Measurements from ENCODE around the gene HTT-AS.
"Not testable (repeated sequence)": the region's sequence is repeated elsewhere in the genome, so short reads cannot be mapped to it uniquely, and the experiment has no call there.

Gene HTT-AS

DNA sequence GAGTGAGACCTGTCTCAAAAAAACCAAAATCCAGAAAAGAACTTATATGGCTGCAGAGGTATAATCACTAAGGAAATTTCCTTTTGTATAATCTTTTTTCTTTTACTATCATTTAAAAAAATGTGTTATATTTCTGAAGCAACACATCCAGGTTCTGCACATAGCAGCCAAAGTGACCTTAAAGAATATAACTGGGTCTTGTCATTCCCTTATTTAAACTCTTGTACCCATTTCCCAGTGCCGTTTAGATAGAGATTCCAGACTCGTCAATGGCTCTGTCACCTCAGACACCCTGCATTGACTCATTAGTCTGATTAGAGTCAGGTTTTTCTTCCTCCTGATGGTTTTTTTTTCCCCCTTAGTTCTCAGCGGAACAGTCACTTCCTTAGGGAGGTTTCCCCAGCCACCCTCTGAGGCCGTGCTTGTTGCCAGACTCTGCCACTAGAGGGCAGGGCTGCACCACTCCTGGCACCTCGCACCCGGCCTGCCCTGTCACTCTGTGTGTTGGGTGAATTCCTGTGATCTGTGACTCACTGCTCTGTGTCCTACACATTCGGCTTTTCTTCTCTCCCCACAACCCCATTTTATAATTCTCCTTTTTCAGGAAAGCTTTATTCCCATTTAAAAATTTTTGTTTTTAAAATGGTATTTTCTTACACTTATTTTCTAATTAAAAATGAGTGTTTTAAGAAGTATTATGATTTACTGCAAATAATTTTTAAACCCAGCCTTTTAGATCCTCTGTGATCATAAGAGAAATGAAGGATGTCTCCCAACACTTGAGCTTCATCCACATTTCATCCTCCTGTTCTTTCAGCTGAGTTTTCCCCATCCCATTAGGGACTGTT lies 32.2 kb upstream of the HTT-AS start:
- no peak overlapping the region for H3K4me3 ChIP-seq (ENCODE audit: low read length)
- peaks cover 76% of the 10 kb centered on the region for H4K20me1 ChIP-seq (ENCODE audit: insufficient read depth, low read length)
- peaks cover 61% of the 10 kb centered on the region for H3K36me3 ChIP-seq (replicated peaks; ENCODE audit: low read depth, low read length)
- H2AFZ ChIP-seq (ENCODE audit: low read depth, low read length) = no peak overlapping the region
- H3K4me2 ChIP-seq (ENCODE audit: low read length) = peak overlapping the region; percentile 28; the same call in 1 of the 2 replicates
- H3K27me3 ChIP-seq (ENCODE audit: low read depth, low read length) = no peaks in the 10 kb centered on the region
- H3K79me2 ChIP-seq (ENCODE audit: low read length) = peaks cover 46% of the 10 kb centered on the region
- H3K9me3 ChIP-seq (ENCODE audit: insufficient read depth, low read length) = no peaks in the 10 kb centered on the region
- peak overlapping the region; percentile 29 for H3K27ac ChIP-seq (ENCODE audit: low read length)
- peaks cover 14% of the 10 kb centered on the region for H3K4me1 ChIP-seq (ENCODE audit: low read length)
- H3K9ac ChIP-seq (ENCODE audit: low read length) = no peak overlapping the region
- no peak for TF ChIP-seq EZH2phosphoT487 (IDR thresholded peaks at IDR 0.05; ENCODE audit: low read depth)
- TF ChIP-seq CTCF (IDR thresholded peaks at IDR 0.05; ENCODE audit: low read depth, low read length) = peak; percentile 94

GRCh38 chr4:3098346-3098745 lies 24.0 kb upstream of the HTT-AS start:
- Histone ChIP-seq H3K4me1 (ENCODE audit: low read length) (no peaks in the 10 kb centered on the region), H4K20me1 (ENCODE audit: insufficient read depth, low read length) (peaks cover 56% of the 10 kb centered on the region), H3K79me2 (ENCODE audit: low read length) (peaks cover 54% of the 10 kb centered on the region), H2AFZ (ENCODE audit: low read depth, low read length) (no peak overlapping the region), H3K27me3 (ENCODE audit: low read depth, low read length) (no peaks in the 10 kb centered on the region), H3K9me3 (ENCODE audit: insufficient read depth, low read length) (no peaks in the 10 kb centered on the region), H3K4me3 (ENCODE audit: low read length) (no peak overlapping the region), H3K27ac (ENCODE audit: low read length) (no peak overlapping the region), H3K36me3 (replicated peaks; ENCODE audit: low read depth, low read length) (peaks cover 58% of the 10 kb centered on the region), H3K4me2 (ENCODE audit: low read length) (no peak overlapping the region), H3K9ac (ENCODE audit: low read length) (no peak overlapping the region)
- TF ChIP-seq CTCF (IDR thresholded peaks at IDR 0.05; ENCODE audit: low read depth, low read length) (no peak), EZH2phosphoT487 (IDR thresholded peaks at IDR 0.05; ENCODE audit: low read depth) (no peak)

- Histone ChIP-seq H3K79me2 (ENCODE audit: low read length) (peaks cover 48% of the 10 kb centered on the region), H3K4me1 (ENCODE audit: low read length) (no peaks in the 10 kb centered on the region; the same call in 1 of the 2 replicates), H3K4me2 (ENCODE audit: low read length) (no peak overlapping the region), H3K27ac (ENCODE audit: low read length) (no peak overlapping the region), H4K20me1 (ENCODE audit: insufficient read depth, low read length) (peaks cover 37% of the 10 kb centered on the region), H3K4me3 (ENCODE audit: low read length) (no peak overlapping the region), H3K9me3 (ENCODE audit: insufficient read depth, low read length) (no peaks in the 10 kb centered on the region), H3K9ac (ENCODE audit: low read length) (no peak overlapping the region), H2AFZ (ENCODE audit: low read depth, low read length) (no peak overlapping the region), H3K36me3 (replicated peaks; ENCODE audit: low read depth, low read length) (peaks cover 60% of the 10 kb centered on the region), H3K27me3 (ENCODE audit: low read depth, low read length) (no peaks in the 10 kb centered on the region)
- TF ChIP-seq EZH2phosphoT487 (IDR thresholded peaks at IDR 0.05; ENCODE audit: low read depth) (no peak), CTCF (IDR thresholded peaks at IDR 0.05; ENCODE audit: low read depth, low read length) (no peak)
Observed at GRCh38 chr4:3096202-3096601, 21.9 kb upstream of the HTT-AS start.

DNA sequence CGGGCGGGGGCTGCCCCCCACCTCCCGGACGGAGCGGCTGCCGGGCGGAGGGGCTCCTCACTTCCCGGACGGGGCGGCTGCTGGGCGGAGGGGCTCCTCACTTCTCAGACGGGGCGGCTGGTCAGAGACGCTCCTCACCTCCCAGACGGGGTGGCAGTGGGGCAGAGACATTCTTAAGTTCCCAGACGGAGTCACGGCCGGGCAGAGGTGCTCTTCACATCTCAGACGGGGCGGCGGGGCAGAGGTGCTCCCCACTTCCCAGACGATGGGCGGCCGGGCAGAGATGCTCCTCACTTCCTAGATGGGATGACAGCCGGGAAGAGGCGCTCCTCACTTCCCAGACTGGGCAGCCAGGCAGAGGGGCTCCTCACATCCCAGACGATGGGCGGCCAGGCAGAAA lies 20.4 kb upstream of the HTT-AS start:
- not testable (repeated sequence) for H3K4me2 ChIP-seq (ENCODE audit: low read length); H3K9ac ChIP-seq (ENCODE audit: low read length)
- H3K36me3 ChIP-seq (replicated peaks; ENCODE audit: low read depth, low read length) = peaks cover 63% of the 10 kb centered on the region

More for the DNA sequence above, 20.4 kb upstream of the HTT-AS start:
- Histone ChIP-seq H4K20me1 (ENCODE audit: insufficient read depth, low read length) (peaks cover 28% of the 10 kb centered on the region), H3K79me2 (ENCODE audit: low read length) (peaks cover 48% of the 10 kb centered on the region)
- H3K27ac ChIP-seq (ENCODE audit: low read length); H3K27me3 ChIP-seq (ENCODE audit: low read depth, low read length); H3K4me3 ChIP-seq (ENCODE audit: low read length); H3K4me1 ChIP-seq (ENCODE audit: low read length); H2AFZ ChIP-seq (ENCODE audit: low read depth, low read length); H3K9me3 ChIP-seq (ENCODE audit: insufficient read depth, low read length): not testable (repeated sequence)
